Measurements from ENCODE around the gene YARS2. TPM values are rescaled to one million over a fixed set of nuclear protein-coding genes. Genes with fewer than 3 reads are reported as not detected.

Gene YARS2
- total and polyA plus RNA-seq, 9 of the 15 experiments (the other 6 are each of a cell fraction or from before 2014, with no cell fraction given): 15.2 to 40.9 (median 28.7) TPM

- TF ChIP-seq E2F8 (IDR thresholded peaks at IDR 0.05; ENCODE audit: low read depth, partially characterized antibody) (peak; percentile 37), ZNF75A (CRISPR knock-in tag; IDR thresholded peaks at IDR 0.05) (no peak), CHD4 (IDR thresholded peaks at IDR 0.05; ENCODE audit: insufficient read depth, insufficient replicate concordance, low read depth, low read length, poor library complexity, severe bottlenecking) (no peak), ZNF518B (CRISPR knock-in tag; IDR thresholded peaks at IDR 0.05) (no peak), ZNF436 (CRISPR knock-in tag; IDR thresholded peaks at IDR 0.05) (no peak), NBN (IDR thresholded peaks at IDR 0.05; ENCODE audit: low read depth) (peak; percentile 50; the same call in 1 of the 2 replicates), SMAD2 (IDR thresholded peaks at IDR 0.05; ENCODE audit: low read depth, low read length) (no peak), CBFA2T2 (conservative IDR thresholded peaks at IDR 0.05) (no peak), ZNF212 (CRISPR knock-in tag; IDR thresholded peaks at IDR 0.05) (no peak), NCOA2 (IDR thresholded peaks at IDR 0.05; ENCODE audit: partially characterized antibody in 2 of 2) (no peak), KLF16 (IDR thresholded peaks at IDR 0.05) (no peak), GABPB1 (CRISPR knock-in tag; IDR thresholded peaks at IDR 0.05) (peak; percentile 5; the same call in 1 of the 2 replicates)
- TF ChIP-seq, protein P1, sequence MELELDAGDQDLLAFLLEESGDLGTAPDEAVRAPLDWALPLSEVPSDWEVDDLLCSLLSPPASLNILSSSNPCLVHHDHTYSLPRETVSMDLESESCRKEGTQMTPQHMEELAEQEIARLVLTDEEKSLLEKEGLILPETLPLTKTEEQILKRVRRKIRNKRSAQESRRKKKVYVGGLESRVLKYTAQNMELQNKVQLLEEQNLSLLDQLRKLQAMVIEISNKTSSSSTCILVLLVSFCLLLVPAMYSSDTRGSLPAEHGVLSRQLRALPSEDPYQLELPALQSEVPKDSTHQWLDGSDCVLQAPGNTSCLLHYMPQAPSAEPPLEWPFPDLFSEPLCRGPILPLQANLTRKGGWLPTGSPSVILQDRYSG (tag; conservative IDR thresholded peaks at IDR 0.05; ENCODE audit: low read depth): no peak
- TF ChIP-seq, protein P2, sequence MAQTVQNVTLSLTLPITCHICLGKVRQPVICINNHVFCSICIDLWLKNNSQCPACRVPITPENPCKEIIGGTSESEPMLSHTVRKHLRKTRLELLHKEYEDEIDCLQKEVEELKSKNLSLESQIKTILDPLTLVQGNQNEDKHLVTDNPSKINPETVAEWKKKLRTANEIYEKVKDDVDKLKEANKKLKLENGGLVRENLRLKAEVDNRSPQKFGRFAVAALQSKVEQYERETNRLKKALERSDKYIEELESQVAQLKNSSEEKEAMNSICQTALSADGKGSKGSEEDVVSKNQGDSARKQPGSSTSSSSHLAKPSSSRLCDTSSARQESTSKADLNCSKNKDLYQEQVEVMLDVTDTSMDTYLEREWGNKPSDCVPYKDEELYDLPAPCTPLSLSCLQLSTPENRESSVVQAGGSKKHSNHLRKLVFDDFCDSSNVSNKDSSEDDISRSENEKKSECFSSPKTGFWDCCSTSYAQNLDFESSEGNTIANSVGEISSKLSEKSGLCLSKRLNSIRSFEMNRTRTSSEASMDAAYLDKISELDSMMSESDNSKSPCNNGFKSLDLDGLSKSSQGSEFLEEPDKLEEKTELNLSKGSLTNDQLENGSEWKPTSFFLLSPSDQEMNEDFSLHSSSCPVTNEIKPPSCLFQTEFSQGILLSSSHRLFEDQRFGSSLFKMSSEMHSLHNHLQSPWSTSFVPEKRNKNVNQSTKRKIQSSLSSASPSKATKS (CRISPR knock-in tag; IDR thresholded peaks at IDR 0.05): no peak
Measured at GRCh38 chr12:32755654-32756475, at the start of gene YARS2 (continued).

Measured in K562 (cell line).